ENCODE data around the gene PLCE1.

PLCE1 gene

DNA sequence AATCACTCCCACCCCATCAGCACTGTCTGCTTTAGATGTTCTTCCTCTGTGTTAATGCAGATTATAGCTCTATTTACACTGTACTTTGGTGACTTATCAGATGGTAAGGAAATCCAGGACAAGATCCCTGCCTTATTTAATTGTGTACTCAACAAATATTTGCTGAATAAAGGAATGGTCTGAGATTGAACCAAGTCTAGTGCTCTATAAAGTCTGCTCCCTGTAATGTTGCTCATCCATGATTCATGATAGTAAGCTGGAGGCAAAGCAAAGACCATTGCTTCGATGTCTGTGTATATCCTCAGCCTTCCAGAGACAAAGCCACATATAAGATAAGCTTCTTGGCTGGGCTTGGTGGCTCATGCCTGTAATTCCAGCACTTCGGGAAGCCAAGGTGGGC lies 33.5 kb downstream of the PLCE1 start:
- Histone ChIP-seq H3K4me3 (ENCODE audit: low read depth in 1 of 2, low read length in 2 of 2) (no peak overlapping the region), H3K9me3 (ENCODE audit: low read length) (peaks cover 8% of the 10 kb centered on the region), H3K36me3 (ENCODE audit: insufficient read depth, low read length) (no peaks in the 10 kb centered on the region), H3K4me1 (ENCODE audit: insufficient read depth, low read length) (no peaks in the 10 kb centered on the region), H3K27ac (ENCODE audit: low read depth, low read length) (no peak overlapping the region), H3K27me3 (ENCODE audit: control insufficient read depth in 1 of 2, insufficient read depth in 2 of 2, low read length in 2 of 2) (no peaks in the 10 kb centered on the region), H3K9ac (ENCODE audit: low read length) (no peak overlapping the region)

DNA sequence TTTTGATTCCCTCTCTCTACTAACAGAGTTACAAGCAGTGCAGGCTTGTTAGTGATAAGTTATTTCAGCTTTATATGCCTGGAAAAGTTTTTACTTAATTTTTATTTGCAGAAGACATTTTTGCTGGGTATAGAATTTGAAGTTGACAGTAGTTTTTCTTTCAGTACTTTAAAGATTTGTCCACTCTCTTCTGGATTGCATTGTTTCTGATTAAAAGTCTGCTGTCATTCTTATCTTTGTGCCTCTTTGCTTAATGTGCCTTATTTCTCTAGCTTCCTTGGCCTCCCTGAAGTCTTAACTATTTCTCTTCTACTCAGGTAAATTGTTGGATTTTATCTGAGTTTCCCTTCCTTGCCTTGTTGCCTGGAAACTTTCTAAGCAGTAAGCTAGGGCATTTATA lies 36.2 kb downstream of the PLCE1 start:
- no peak overlapping the region for H3K4me3 ChIP-seq (ENCODE audit: low read depth in 1 of 2, low read length in 2 of 2)
- peaks cover 8% of the 10 kb centered on the region for H3K9me3 ChIP-seq (ENCODE audit: low read length)

DNA sequence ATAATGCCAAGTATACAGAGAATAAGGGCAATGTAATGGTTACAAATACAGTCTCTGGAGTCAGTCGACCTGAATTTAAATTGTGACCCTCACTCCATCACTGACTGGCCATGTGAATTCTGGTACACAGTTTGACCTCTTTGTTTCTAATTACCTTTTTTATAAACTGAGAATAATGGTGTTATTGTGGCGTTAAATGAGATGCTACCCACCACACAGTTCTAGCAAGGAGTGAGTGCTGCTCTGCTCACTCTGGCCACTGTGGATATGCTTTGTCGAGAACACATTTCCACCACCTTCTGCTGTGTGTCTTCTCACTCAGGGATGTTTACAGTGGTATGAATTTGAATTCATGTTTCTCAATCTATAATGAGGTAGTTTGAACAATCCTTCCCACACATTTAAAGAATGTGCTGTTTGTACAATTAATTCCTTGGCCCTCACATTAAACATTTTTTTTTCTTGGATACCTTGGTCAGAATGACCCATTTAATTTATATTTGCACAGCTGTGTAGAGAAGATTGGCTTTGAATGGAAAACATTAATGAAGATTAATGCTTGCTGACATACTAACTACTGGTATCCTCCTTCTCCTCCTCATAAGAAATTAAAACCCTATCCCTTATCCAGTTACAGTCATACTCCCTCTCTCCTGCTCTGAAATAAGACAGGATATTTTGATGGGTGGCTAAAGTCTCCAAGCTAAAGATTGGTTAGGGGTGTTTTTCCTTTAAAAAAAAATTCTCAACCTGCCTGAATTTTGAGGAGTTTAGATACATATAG lies 42.4 kb downstream of the PLCE1 start:
- Histone ChIP-seq H3K4me3 (ENCODE audit: low read depth in 1 of 2, low read length in 2 of 2) (no peak overlapping the region), H3K27me3 (ENCODE audit: control insufficient read depth in 1 of 2, insufficient read depth in 2 of 2, low read length in 2 of 2) (no peaks in the 10 kb centered on the region), H3K4me1 (ENCODE audit: insufficient read depth, low read length) (no peaks in the 10 kb centered on the region), H3K36me3 (ENCODE audit: insufficient read depth, low read length) (no peaks in the 10 kb centered on the region), H3K9ac (ENCODE audit: low read length) (no peak overlapping the region), H3K27ac (ENCODE audit: low read depth, low read length) (no peak overlapping the region), H3K9me3 (ENCODE audit: low read length) (no peaks in the 10 kb centered on the region)

More for the DNA sequence above, 36.2 kb downstream of the PLCE1 start:
- no peak overlapping the region for H3K27ac ChIP-seq (ENCODE audit: low read depth, low read length)
- H3K27me3 ChIP-seq (ENCODE audit: control insufficient read depth in 1 of 2, insufficient read depth in 2 of 2, low read length in 2 of 2) = no peaks in the 10 kb centered on the region
- no peaks in the 10 kb centered on the region for H3K4me1 ChIP-seq (ENCODE audit: insufficient read depth, low read length)
- no peaks in the 10 kb centered on the region for H3K36me3 ChIP-seq (ENCODE audit: insufficient read depth, low read length)
- no peak overlapping the region for H3K9ac ChIP-seq (ENCODE audit: low read length)

DNA sequence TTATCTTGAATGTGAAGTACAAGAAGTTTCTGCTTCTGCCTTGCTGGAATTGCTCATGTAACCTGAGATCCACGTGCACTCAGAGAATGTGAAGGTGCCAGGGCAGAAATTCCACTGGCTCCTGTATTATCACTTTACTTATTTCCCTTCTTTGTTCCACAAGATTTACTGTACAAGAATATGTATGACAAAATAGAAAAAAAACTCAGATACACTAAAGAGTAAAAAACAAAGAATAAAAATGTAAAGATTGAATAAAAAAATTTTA lies 43.0 kb downstream of the PLCE1 start:
- Histone ChIP-seq H3K9me3 (ENCODE audit: low read length) (no peaks in the 10 kb centered on the region), H3K27ac (ENCODE audit: low read depth, low read length) (no peak overlapping the region), H3K4me1 (ENCODE audit: insufficient read depth, low read length) (no peaks in the 10 kb centered on the region), H3K36me3 (ENCODE audit: insufficient read depth, low read length) (no peaks in the 10 kb centered on the region), H3K4me3 (ENCODE audit: low read depth in 1 of 2, low read length in 2 of 2) (no peak overlapping the region), H3K27me3 (ENCODE audit: control insufficient read depth in 1 of 2, insufficient read depth in 2 of 2, low read length in 2 of 2) (no peaks in the 10 kb centered on the region), H3K9ac (ENCODE audit: low read length) (no peak overlapping the region)

DNA sequence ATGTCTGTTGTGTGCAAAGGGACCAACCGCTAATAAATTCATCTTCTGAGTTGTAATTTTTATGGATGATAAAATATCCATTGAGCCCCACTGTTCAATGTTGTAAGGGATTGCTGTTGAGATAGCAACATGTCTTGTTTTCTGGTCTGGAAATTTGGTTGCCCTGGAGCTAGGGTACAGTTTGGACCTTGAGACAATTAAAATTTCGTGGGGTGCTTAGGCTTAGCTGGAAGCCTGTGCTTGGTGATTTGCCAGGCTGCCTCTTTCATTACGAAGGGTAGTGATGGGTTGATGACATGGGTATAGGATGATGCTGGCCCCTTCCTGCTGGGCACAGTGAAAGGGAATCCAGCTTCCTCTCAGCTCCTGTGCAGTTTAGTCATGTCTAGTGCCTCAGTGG lies 43.6 kb downstream of the PLCE1 start:
- no peaks in the 10 kb centered on the region for H3K9me3 ChIP-seq (ENCODE audit: low read length)
- H3K4me3 ChIP-seq (ENCODE audit: low read depth in 1 of 2, low read length in 2 of 2) = no peak overlapping the region
- no peaks in the 10 kb centered on the region for H3K36me3 ChIP-seq (ENCODE audit: insufficient read depth, low read length)
- no peak overlapping the region for H3K27ac ChIP-seq (ENCODE audit: low read depth, low read length)
- H3K27me3 ChIP-seq (ENCODE audit: control insufficient read depth in 1 of 2, insufficient read depth in 2 of 2, low read length in 2 of 2) = no peaks in the 10 kb centered on the region
- H3K9ac ChIP-seq (ENCODE audit: low read length) = no peak overlapping the region
- H3K4me1 ChIP-seq (ENCODE audit: insufficient read depth, low read length) = no peaks in the 10 kb centered on the region

DNA sequence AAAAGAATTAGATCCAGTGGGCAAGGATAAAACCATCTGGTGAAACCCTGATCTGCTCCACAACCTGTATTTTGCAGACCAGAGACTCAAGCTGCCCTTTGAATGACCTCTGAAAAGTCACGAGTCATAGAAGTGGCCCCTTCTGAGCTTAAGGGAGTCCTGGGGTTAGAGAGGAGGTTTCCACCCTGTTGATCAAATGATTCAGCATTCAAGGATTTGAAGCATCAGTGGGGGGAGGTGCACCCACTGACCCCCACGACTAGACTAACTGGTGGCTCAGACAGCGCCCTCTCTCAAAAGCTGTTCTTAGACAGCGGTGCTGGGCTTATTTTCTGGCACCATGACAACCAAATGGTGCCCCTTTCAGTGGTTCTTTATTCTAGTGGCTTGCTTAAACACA lies 44.3 kb downstream of the PLCE1 start:
- no peaks in the 10 kb centered on the region for H3K36me3 ChIP-seq (ENCODE audit: insufficient read depth, low read length)
- no peaks in the 10 kb centered on the region for H3K27me3 ChIP-seq (ENCODE audit: control insufficient read depth in 1 of 2, insufficient read depth in 2 of 2, low read length in 2 of 2)
- H3K9me3 ChIP-seq (ENCODE audit: low read length) = no peaks in the 10 kb centered on the region
- no peak overlapping the region for H3K9ac ChIP-seq (ENCODE audit: low read length)
- H3K4me3 ChIP-seq (ENCODE audit: low read depth in 1 of 2, low read length in 2 of 2) = no peak overlapping the region
- H3K27ac ChIP-seq (ENCODE audit: low read depth, low read length) = no peak overlapping the region
- H3K4me1 ChIP-seq (ENCODE audit: insufficient read depth, low read length) = no peaks in the 10 kb centered on the region

DNA sequence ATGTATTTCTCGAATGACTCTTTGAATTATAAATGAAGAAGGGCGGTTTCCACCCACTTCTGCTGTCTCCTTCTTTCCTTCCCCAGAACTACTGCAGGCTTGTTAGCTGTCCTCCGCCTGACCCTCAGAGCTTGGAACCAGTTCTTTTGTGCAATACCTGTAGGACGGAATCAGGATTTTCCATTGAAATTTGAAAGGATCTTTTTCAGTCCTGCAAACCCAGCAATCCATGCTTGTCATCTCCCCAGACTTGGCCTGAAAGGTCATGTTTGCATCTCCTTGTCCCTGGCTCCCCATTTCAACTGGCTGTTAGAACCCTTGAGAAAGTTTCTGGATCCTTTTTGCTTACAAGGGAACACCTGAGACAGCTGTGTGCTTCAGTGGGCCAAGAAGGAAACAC lies 47.5 kb downstream of the PLCE1 start:
- Histone ChIP-seq H3K27me3 (ENCODE audit: control insufficient read depth in 1 of 2, insufficient read depth in 2 of 2, low read length in 2 of 2) (no peaks in the 10 kb centered on the region), H3K4me1 (ENCODE audit: insufficient read depth, low read length) (no peaks in the 10 kb centered on the region), H3K4me3 (ENCODE audit: low read depth in 1 of 2, low read length in 2 of 2) (no peak overlapping the region), H3K9ac (ENCODE audit: low read length) (no peak overlapping the region), H3K36me3 (ENCODE audit: insufficient read depth, low read length) (no peaks in the 10 kb centered on the region), H3K27ac (ENCODE audit: low read depth, low read length) (no peak overlapping the region), H3K9me3 (ENCODE audit: low read length) (no peaks in the 10 kb centered on the region)

DNA sequence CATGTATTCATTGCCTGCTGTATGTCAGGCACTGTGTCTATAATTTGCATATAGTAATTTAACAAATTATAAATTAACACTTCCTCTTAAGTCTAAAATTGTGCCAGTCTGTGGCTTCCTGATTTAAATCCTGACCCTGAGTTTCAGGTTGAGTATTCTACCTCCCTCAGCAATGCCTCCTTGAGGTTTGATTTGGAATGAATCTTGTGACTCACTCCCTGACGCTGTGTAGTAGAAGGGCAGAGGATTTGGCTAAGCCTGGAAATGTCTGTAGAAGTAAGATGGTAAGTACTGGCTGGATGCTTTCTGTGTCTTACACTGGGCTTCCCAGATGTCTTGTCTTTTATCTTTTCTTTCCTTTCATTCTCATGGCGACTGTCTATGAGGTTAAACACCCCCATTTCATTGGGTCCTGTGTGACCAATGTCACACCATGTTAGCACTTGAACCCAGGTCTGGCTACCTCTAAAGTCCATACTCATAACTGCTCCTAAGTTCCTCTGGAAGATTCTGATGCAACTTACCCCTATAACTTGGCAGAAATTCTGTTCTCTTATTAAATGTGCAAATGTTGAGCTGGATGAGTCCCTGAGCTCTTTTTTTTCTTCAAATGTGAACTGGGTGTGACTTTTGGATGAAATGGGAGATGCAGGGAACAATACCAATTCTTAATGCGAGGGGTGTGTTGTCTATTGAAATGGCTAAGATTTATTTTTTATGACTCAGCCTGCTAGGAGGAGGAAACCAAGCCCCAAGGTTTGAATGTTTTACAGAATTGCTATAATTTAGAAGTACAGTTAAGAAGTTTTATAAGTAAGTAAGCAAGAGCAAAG lies 48.5 kb downstream of the PLCE1 start:
- Histone ChIP-seq H3K9me3 (ENCODE audit: low read length) (no peaks in the 10 kb centered on the region), H3K9ac (ENCODE audit: low read length) (no peak overlapping the region), H3K36me3 (ENCODE audit: insufficient read depth, low read length) (no peaks in the 10 kb centered on the region), H3K4me3 (ENCODE audit: low read depth in 1 of 2, low read length in 2 of 2) (no peak overlapping the region), H3K4me1 (ENCODE audit: insufficient read depth, low read length) (no peaks in the 10 kb centered on the region), H3K27ac (ENCODE audit: low read depth, low read length) (no peak overlapping the region), H3K27me3 (ENCODE audit: control insufficient read depth in 1 of 2, insufficient read depth in 2 of 2, low read length in 2 of 2) (no peaks in the 10 kb centered on the region)

DNA sequence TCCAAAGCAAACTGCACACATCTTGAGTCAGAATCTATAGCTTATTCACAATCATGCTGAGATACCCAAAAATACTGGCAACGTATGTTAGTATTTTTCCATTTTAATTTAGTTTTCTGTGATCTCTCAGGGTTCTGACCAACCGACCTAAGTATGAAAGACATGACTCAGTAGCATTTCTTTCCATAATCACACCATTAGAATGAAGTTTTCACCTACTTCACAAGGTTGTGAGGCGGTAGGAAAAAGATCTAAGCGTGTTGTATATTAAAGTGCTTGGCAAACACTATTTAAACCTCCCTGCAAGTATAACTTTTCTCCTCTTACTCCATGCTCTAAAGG lies 49.1 kb downstream of the PLCE1 start:
- no peaks in the 10 kb centered on the region for H3K27me3 ChIP-seq (ENCODE audit: control insufficient read depth in 1 of 2, insufficient read depth in 2 of 2, low read length in 2 of 2)
- H3K4me3 ChIP-seq (ENCODE audit: low read depth in 1 of 2, low read length in 2 of 2) = no peak overlapping the region
- no peaks in the 10 kb centered on the region for H3K4me1 ChIP-seq (ENCODE audit: insufficient read depth, low read length)
- no peak overlapping the region for H3K9ac ChIP-seq (ENCODE audit: low read length)
- H3K27ac ChIP-seq (ENCODE audit: low read depth, low read length) = no peak overlapping the region
- no peaks in the 10 kb centered on the region for H3K9me3 ChIP-seq (ENCODE audit: low read length)
- H3K36me3 ChIP-seq (ENCODE audit: insufficient read depth, low read length) = no peaks in the 10 kb centered on the region

Measured in muscle layer of colon (tissue), 2 donors.